NB4 (cell line): ENCODE measurements around the gene GPR34.
"Not testable (repeated sequence)": the region's sequence is repeated elsewhere in the genome, so short reads cannot be mapped to it uniquely, and the experiment has no call there.

ENCODE experiments used
- DNase-seq: peaks from one replicate; pipeline ENCODE4 v3.0.0; 2010; ENCODE audit warnings: low read depth
- H3K4me3 ChIP-seq: one replicate; pipeline ENCODE4 v1.5.1; 2011; ENCODE audit warnings: mild to moderate bottlenecking, low read depth, low read length, moderate library complexity
- CTCF ChIP-seq: IDR thresholded peaks from one replicate; pipeline ENCODE4 v1.5.1; 2012; ENCODE audit warnings: low read depth, low read length
- MAX ChIP-seq: IDR thresholded peaks from 2 replicates; pipeline ENCODE4 v1.6.1; 2011; ENCODE audit warnings: low read depth, low read length
- MYC ChIP-seq: IDR thresholded peaks from 2 replicates; pipeline ENCODE4 v1.6.1; 2011; ENCODE audit warnings: low read depth, low read length
- POLR2A ChIP-seq: IDR thresholded peaks from 2 replicates; pipeline ENCODE4 v1.6.1; 2011; ENCODE audit warnings: mild to moderate bottlenecking; ENCODE audit not compliant: insufficient read length; ENCODE audit errors: extremely low read depth

Gene GPR34

GRCh38 chrX:41688835-41689234 is at the start of gene GPR34:
Gene GPR34 (plus strand): TSS chrX:41688973. CDS start chrX:41695634, 6,661 bp downstream.
- peak; percentile 9 for DNase-seq
- TF ChIP-seq CTCF (no peak), MYC (no peak), POLR2A (no peak), MAX (no peak)
- no peak within 1 kb of the TSS for H3K4me3 ChIP-seq

- not testable (repeated sequence) for DNase-seq, H3K4me3 ChIP-seq
These were observed 42.6 kb upstream of the GPR34 start for GRCh38 chrX:41646201-41646600.

- no peak for TF ChIP-seq MAX
- no peak for TF ChIP-seq CTCF
- TF ChIP-seq MYC = no peak
- TF ChIP-seq POLR2A = no peak
- no peak overlapping the region for H3K4me3 ChIP-seq
These were observed 35.6 kb upstream of the GPR34 start for GRCh38 chrX:41653125-41653524.

GRCh38 chrX:41655101-41655500 is 33.7 kb upstream of the GPR34 start:
- TF ChIP-seq POLR2A (no peak), CTCF (no peak), MAX (no peak), MYC (no peak)
- DNase-seq = no peak
- no peak overlapping the region for H3K4me3 ChIP-seq

More at GRCh38 chrX:41653125-41653524, 35.6 kb upstream of the GPR34 start:
- no peak for DNase-seq

- no peak overlapping the region for H3K4me3 ChIP-seq
- no peak for TF ChIP-seq CTCF
- no peak for TF ChIP-seq MAX
- DNase-seq = no peak
These were observed 33.1 kb upstream of the GPR34 start for GRCh38 chrX:41655631-41656030.

- no peak overlapping the region for H3K4me3 ChIP-seq
- TF ChIP-seq MYC = no peak
- no peak for TF ChIP-seq CTCF
- TF ChIP-seq MAX = no peak
- TF ChIP-seq POLR2A = no peak
- no peak for DNase-seq
These were observed 27.2 kb upstream of the GPR34 start for GRCh38 chrX:41661366-41662095.
